HepG2 (cell line): Measurements from ENCODE around the gene NIPSNAP3A. TPM values are rescaled to one million over a fixed set of nuclear protein-coding genes. Genes with fewer than 3 reads are reported as not detected.
"Not testable (repeated sequence)": the region's sequence is repeated elsewhere in the genome, so short reads cannot be mapped to it uniquely, and the experiment has no call there.

Source experiments
- ATAC-seq: fragments of 200-7000 bp; cut with Tn5 transposase; 3 replicates; pipeline ENCODE4 v1.9.1; 2020; ENCODE audit warnings: mild to moderate bottlenecking, moderate library complexity
- BruUV-seq: library from RNA; stranded (reverse); fragments of 400-500 nt; replicated peaks from 2 replicates; lab custom pipeline; 2021; lab: Mats Ljungman, UMichigan
- CTCF ChIA-PET: fragments of 300-600 bp; formaldehyde crosslinking; extraction: SDS; loops from one replicate; lab custom pipeline; 2021; ENCODE audit warnings: low total read pairs, inconsistent platforms, low intra/inter-chr PET ratio; lab: Yijun Ruan, JAX
- POLR2A ChIA-PET: fragments of 350-600 bp; sonication (Branson Sonifier 250); formaldehyde crosslinking; loops from one replicate; lab custom pipeline; 2020; ENCODE audit warnings: antibody characterized with exemption, inconsistent platforms; lab: Yijun Ruan, JAX
- DNase-seq: peaks from one replicate; pipeline ENCODE4 v3.0.0-alpha.2; 2015; ENCODE audit warnings: low spot score
- FAIRE-seq: peaks from 3 replicates; lab custom pipeline; 2011; peaks lifted over from hg19 to GRCh38; lab: Jason Lieb, UNC
- H2AFZ ChIP-seq: one replicate; pipeline ENCODE4 v1.6.1; 2011; ENCODE audit warnings: low read length, inconsistent platforms
- H3K27ac ChIP-seq: fragments of 300-600 bp; 3 replicates; pipeline ENCODE4 v1.8.0; 2011; ENCODE audit warnings: mixed run types, mild to moderate bottlenecking, mixed read lengths, low read length, inconsistent platforms; ENCODE audit not compliant: insufficient read depth; ENCODE audit errors: extremely low read length
- H3K27me3 ChIP-seq, 2 experiments: fragments of 200-600 bp in 1 of 2; 2 replicates in 1 of 2; 3 replicates in 1 of 2; pipeline versions ENCODE4 v1.6.0 to v1.8.0; 2011; ENCODE audit warnings: low read length in 2 of 2, mild to moderate bottlenecking in 2 of 2, moderate library complexity in 2 of 2, inconsistent platforms in 1 of 2; ENCODE audit not compliant: insufficient read depth in 2 of 2, control insufficient read depth in 1 of 2
- H3K36me3 ChIP-seq, 2 experiments: fragments of 200-600 bp in 1 of 2; replicated peaks in 1 of 2; 2 replicates in 1 of 2; 3 replicates in 1 of 2; pipeline versions ENCODE4 v1.5.1 to v1.8.0; 2011; ENCODE audit warnings: low read length in 2 of 2, inconsistent platforms in 1 of 2; ENCODE audit not compliant: insufficient read depth in 2 of 2, control insufficient read depth in 1 of 2
- H3K4me1 ChIP-seq: 2 replicates; pipeline ENCODE4 v1.5.1; 2012; ENCODE audit warnings: low read length, inconsistent platforms; ENCODE audit not compliant: insufficient read depth
- H3K4me2 ChIP-seq: 2 replicates; pipeline ENCODE4 v1.6.0; 2011; ENCODE audit warnings: low read depth, low read length, inconsistent platforms
- H3K4me3 ChIP-seq, 3 experiments: fragments of 200-600 bp in 1 of 3; sonication (generic), shearing (Covaris generic) in 1 of 3; replicated peaks in 1 of 3; 2 replicates each; pipeline ENCODE4 v1.5.1; 2011 to 2016; ENCODE audit warnings: low read length in 3 of 3, inconsistent platforms in 2 of 3, low read depth in 2 of 3, mild to moderate bottlenecking in 2 of 3, control low read depth in 1 of 3, mixed read lengths in 1 of 3; ENCODE audit not compliant: insufficient read depth in 1 of 3
- H3K79me2 ChIP-seq: one replicate; pipeline ENCODE4 v1.6.1; 2011; ENCODE audit warnings: low read length, inconsistent platforms; ENCODE audit not compliant: insufficient read depth
- H3K9ac ChIP-seq: 2 replicates; pipeline ENCODE4 v1.6.0; 2011; ENCODE audit warnings: mild to moderate bottlenecking, low read depth, low read length, inconsistent platforms; ENCODE audit not compliant: insufficient read depth
- H3K9me3 ChIP-seq: 2 replicates; pipeline ENCODE4 v1.5.1; 2012; ENCODE audit warnings: mild to moderate bottlenecking, low read length
- H4K20me1 ChIP-seq: 2 replicates; pipeline ENCODE4 v1.6.0; 2011; ENCODE audit warnings: inconsistent platforms, mild to moderate bottlenecking, low read length, moderate library complexity; ENCODE audit not compliant: insufficient read depth
- ATF7 ChIP-seq, 2 experiments: fragments of 450-650 bp in 1 of 2; sonication (generic) in 1 of 2; formaldehyde crosslinking in 1 of 2; IDR thresholded peaks; 2 replicates each; pipeline versions ENCODE4 v1.4.0 to v1.6.1; 2016 to 2020; ENCODE audit warnings: antibody characterized with exemption in 1 of 2, mild to moderate bottlenecking in 1 of 2, missing genetic modification reagents in 1 of 2
- CEBPB ChIP-seq: IDR thresholded peaks from 2 replicates; pipeline ENCODE4 v1.6.1; 2011; ENCODE audit warnings: low read depth, low read length, improper control_type of control experiment, borderline replicate concordance
- CREBL2 ChIP-seq: sonication (generic); formaldehyde crosslinking; IDR thresholded peaks from 2 replicates; pipeline ENCODE4 v1.8.1; 2023; ENCODE audit warnings: missing genetic modification reagents, mild to moderate bottlenecking, borderline replicate concordance
- MTF2 ChIP-seq: sonication (generic); formaldehyde crosslinking; IDR thresholded peaks from 2 replicates; pipeline ENCODE4 v1.5.0; 2020; ENCODE audit warnings: missing genetic modification reagents, borderline replicate concordance
- ZNF234 ChIP-seq: sonication (generic); formaldehyde crosslinking; conservative IDR thresholded peaks from 2 replicates; pipeline ENCODE4 v1.5.1; 2020; ENCODE audit warnings: mild to moderate bottlenecking, missing genetic modification reagents
- ZNF431 ChIP-seq: sonication (generic); formaldehyde crosslinking; IDR thresholded peaks from 2 replicates; pipeline ENCODE4 v1.9.0; 2022; ENCODE audit warnings: missing genetic modification reagents, low read depth, mild to moderate bottlenecking, borderline replicate concordance
- WGBS: methylation state at CpG from one replicate; pipeline ENCODE4 v1.1.6; 2017; ENCODE audit warnings: low lambda C conversion rate; 5-methylcytosine and 5-hydroxymethylcytosine counted together
- in situ Hi-C: cut with HindIII; loops from 2 replicates; pipeline ENCODE4 v1.10.0; 2017; ENCODE audit warnings: low pct_unique_long_range_greater_than_20kb; ENCODE audit not compliant: extremely low pct_ligation_motif_present
- intact Hi-C: fragments of 100-400 bp; cut with micrococcal nuclease; formaldehyde crosslinking; loops from one replicate; pipeline ENCODE4 v1.10.0; 2022; ENCODE audit not compliant: unreplicated experiment
- polyA plus RNA-seq, 8 experiments: library from polyadenylated mRNA; depleted of rRNA in 3 of 8; stranded (reverse) in 7 of 8; unstranded in 1 of 8; fragments of >200 nt; fragmentation: Illumina TruSeq in 4 of 8; extraction: Trizol in 4 of 8; gene quantifications; 2 replicates each; pipeline versions ENCODE4 v1.2.1 to v1.2.3, GENCODE V29; 2011 to 2016; ENCODE audit warnings: low read depth in 4 of 8, missing spikeins in 1 of 8, mixed read lengths in 1 of 8; ENCODE audit not compliant: insufficient read depth in 1 of 8
- total RNA-seq, 5 experiments: library from RNA; depleted of rRNA; stranded (reverse); fragments of >200 nt; fragmentation: Illumina TruSeq; extraction: Trizol; gene quantifications; 2 replicates each; pipeline ENCODE4 v1.2.3, GENCODE V29; 2016; ENCODE audit warnings: low read depth in 1 of 5

The NIPSNAP3A gene
- total and polyA plus RNA-seq, 2 of the 13 experiments (the other 11 are each of a cell fraction or from before 2014, with no cell fraction given) = 13.7 to 14.6 TPM

- BruUV-seq; H4K20me1 ChIP-seq; DNase-seq; intact Hi-C loops; H3K27ac ChIP-seq; H3K4me1 ChIP-seq; H3K9ac ChIP-seq; ATAC-seq; H3K79me2 ChIP-seq; H2AFZ ChIP-seq; H3K36me3 ChIP-seq; CTCF ChIA-PET; in situ Hi-C loops; H3K9me3 ChIP-seq; H3K4me2 ChIP-seq; FAIRE-seq; POLR2A ChIA-PET; H3K4me3 ChIP-seq; H3K27me3 ChIP-seq; TF ChIP-seq ATF7 (CRISPR knock-in tag; IDR thresholded peaks at IDR 0.05): not testable (repeated sequence)
- peak; percentile 15; the same call in 1 of the 2 replicates for TF ChIP-seq ATF7 (IDR thresholded peaks at IDR 0.05)
- peak; percentile 3; the same call in 1 of the 2 replicates for TF ChIP-seq CEBPB
- WGBS = 0% methylated on average over 1 of the region's 1 CpG
These were observed 38.7 kb upstream of the NIPSNAP3A start for GRCh38 chr9:104708737-104709136.

DNA sequence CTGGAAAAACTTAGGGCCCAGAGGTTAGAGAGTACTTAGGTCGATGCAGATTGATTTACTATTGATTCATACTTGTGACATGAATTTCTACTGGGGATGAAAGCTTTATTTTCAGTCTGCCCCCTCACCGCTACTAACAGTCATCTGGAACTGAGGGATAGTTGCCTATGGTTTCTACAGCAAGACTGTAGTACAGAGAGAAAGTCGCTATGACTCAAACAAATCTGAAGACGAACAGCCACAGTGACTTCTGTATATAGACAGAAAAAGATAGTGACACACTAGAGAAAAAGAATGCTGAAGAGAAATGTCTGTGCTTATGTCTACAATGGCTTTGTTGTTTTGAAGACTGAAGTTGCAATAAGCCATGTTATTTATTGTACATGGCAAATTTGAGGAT lies 35.9 kb upstream of the NIPSNAP3A start:
- no peak overlapping the region for H2AFZ ChIP-seq
- ATAC-seq (no peak), FAIRE-seq (no peak), DNase-seq (no peak)
- no peak overlapping the region for H3K9ac ChIP-seq
- WGBS = 25% methylated on average over 4 of the region's 4 CpGs
- no peak overlapping the region for H3K27ac ChIP-seq
- no TSS peak for BruUV-seq
- no peak overlapping the region for H3K4me3 ChIP-seq
- POLR2A ChIA-PET = no interaction called here
- H3K9me3 ChIP-seq = no peaks in the 10 kb centered on the region
- H3K36me3 ChIP-seq = no peaks in the 10 kb centered on the region
- in situ Hi-C loops = no loop called here
- CTCF ChIA-PET = no interaction called here
- no peak for TF ChIP-seq ZNF431
- TF ChIP-seq MTF2 = no peak
- no peak for TF ChIP-seq CREBL2 (CRISPR knock-in tag)
- no peak for TF ChIP-seq ZNF234 (CRISPR knock-in tag)
- H3K79me2 ChIP-seq = no peaks in the 10 kb centered on the region
- no peaks in the 10 kb centered on the region for H3K27me3 ChIP-seq
- intact Hi-C loops = no loop called here
- H4K20me1 ChIP-seq = no peaks in the 10 kb centered on the region
- no peaks in the 10 kb centered on the region for H3K4me1 ChIP-seq
- H3K4me2 ChIP-seq = no peak overlapping the region
